ENCODE results near the gene PRCP.

PRCP gene

DNA sequence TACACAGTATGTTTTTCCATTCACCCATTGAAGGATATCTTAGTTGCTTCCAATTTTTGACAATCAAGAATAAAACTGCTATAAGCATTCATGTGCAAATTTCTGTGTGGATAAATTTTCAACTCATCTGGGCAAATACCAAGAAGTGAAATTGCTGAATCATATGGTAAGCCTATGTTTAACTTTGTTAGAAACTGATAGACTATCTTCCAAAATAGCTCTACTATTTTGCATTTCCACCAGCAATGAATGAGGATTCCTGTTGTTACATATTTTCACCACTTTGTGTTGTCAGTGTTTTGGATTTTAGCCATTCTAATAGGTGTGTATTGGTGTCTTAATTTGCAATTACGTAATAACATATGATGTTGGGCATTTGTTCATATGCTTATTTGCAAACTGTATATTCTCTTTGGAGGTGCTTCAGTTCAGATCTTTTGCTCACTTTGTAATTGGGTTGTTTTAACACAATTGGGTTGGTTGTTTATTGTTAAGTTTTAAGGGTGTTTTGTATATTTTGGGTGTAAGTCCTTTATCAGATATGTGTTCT is 117.3 kb downstream of the PRCP start:
- no peak for DNase-seq (ENCODE audit: low spot score)

DNA sequence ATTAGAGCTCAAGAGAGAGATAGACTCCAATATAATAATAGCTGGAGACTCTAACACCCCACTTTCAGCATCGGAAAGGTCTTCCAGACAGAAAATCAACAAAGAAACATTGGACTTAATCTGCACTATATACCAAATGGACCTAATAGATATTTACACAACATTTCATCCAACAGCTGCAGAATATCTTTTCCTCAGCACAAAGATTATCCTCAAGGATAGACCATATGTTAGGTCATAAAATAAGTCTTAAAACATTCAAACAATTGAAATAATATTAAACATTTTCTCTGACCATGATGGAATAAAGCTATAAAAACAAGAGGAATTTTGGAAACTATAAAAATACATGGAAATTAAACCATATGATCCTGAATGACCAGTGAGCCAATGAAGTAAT is 121.5 kb downstream of the PRCP start:
- DNase-seq (ENCODE audit: low spot score) = no peak

DNA sequence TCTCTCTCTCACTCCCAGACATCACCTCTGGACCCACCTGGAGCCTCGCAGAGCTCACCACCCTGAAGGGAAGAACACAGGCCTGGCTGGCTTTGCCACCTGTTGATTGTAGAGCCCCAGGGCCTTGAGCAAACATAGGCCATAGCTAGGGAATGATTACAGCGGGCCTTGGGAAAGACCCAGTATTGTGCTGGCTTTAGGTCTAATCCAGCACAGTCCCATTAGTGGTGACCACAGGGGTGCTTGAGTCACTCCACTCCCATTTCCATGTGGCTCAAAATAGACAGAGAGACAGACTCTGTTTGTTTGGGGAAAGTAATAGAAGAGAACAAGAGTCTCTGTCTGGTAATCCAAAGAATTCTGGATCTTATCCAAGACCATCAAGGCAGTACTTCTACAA is 123.9 kb downstream of the PRCP start:
- DNase-seq (ENCODE audit: low spot score) = no peak

DNA sequence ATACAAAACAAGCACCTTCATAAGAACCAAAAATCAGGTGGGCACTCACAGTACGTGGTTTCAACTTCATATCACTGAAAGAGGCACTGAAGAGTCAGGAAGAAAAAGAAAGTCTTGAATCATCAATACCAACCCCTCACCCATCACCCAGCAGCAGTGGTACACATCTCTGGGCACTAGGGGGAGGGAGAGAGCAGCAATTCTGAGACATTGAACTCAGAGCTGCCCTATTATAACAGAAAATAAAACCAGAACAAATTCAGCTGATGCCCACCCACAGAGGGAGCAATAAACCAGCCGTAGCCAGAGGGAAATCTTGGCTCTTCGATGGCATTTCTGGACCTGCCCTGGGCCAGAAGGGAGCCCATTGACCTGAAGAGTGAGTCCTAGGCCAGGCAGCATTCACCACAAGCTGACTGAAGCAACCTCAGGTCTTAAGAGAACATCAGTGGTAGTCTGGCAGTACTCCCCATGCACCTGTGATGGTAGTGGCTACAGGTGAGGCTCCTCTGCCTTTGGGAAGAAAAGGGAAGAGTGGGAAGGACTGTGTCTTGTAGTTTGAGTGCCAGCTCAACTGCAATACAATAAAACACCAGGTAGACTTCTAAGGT is 124.4 kb downstream of the PRCP start:
- no peak for DNase-seq (ENCODE audit: low spot score)

DNA sequence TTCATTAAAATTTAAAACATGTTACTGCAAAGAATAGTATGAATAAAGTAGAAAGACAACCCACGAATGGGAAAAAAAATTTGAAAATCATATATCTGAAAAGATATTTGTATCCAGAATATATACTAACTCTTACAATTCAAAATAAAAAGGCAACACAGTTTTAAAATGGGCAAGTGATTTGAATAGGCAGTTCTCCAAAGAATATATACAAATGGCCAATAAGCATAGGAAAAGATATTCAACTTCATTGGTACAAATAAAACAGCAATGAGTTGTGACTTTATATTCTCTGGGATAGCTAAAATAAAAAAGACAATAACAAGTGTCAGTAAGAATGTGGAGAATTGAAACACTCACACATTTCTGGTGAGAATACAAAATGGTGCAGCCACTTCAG is 125.0 kb downstream of the PRCP start:
- DNase-seq (ENCODE audit: low spot score) = no peak

All from left forelimb (tissue), 1 donor.